NCI-H2196 treated with DMSO at 0.1 percent for 48 hours (cell line): ENCODE measurements around the gene KAZN.

Source experiments
- DNase-seq: peaks from one replicate; lab custom pipeline; 2025; ENCODE audit not compliant: unreplicated experiment; lab: John Stamatoyannopoulos, UW

The KAZN gene

GRCh38 chr1:14845851-14846250, 247.4 kb downstream of the KAZN start:
- no peak for DNase-seq

- no peak for DNase-seq
Observed at GRCh38 chr1:14846688-14847087, 248.2 kb downstream of the KAZN start.

GRCh38 chr1:14848203-14848602, 249.7 kb downstream of the KAZN start:
- no peak for DNase-seq

- no peak for DNase-seq
Observed at GRCh38 chr1:14848625-14849024, 250.1 kb downstream of the KAZN start.

GRCh38 chr1:14849038-14849437, 250.6 kb downstream of the KAZN start:
- DNase-seq: no peak

GRCh38 chr1:14850563-14850962, 252.1 kb downstream of the KAZN start:
- peak; percentile 41 for DNase-seq

GRCh38 chr1:14851760-14852159, 253.3 kb downstream of the KAZN start:
- DNase-seq: no peak

- DNase-seq: peak; percentile 89
Observed at GRCh38 chr1:14852291-14852690, 253.8 kb downstream of the KAZN start.

GRCh38 chr1:14853518-14853917, 255.0 kb downstream of the KAZN start:
- no peak for DNase-seq

- no peak for DNase-seq
Observed at GRCh38 chr1:14855268-14855667, 256.8 kb downstream of the KAZN start.

- no peak for DNase-seq
Observed at GRCh38 chr1:14855801-14856200, 257.3 kb downstream of the KAZN start.

GRCh38 chr1:14857436-14858195, 259.1 kb downstream of the KAZN start:
- no peak for DNase-seq

- no peak for DNase-seq
Observed at GRCh38 chr1:14862114-14862771, 263.8 kb downstream of the KAZN start.

GRCh38 chr1:14865106-14865505, 266.6 kb downstream of the KAZN start:
- no peak for DNase-seq

- no peak for DNase-seq
Observed at GRCh38 chr1:14866911-14867612, 268.6 kb downstream of the KAZN start.

- no peak for DNase-seq
Observed at GRCh38 chr1:14869187-14869586, 270.7 kb downstream of the KAZN start.

GRCh38 chr1:14871218-14871970, 272.9 kb downstream of the KAZN start:
- no peak for DNase-seq

- DNase-seq: no peak
Observed at GRCh38 chr1:14872762-14873161, 274.3 kb downstream of the KAZN start.

GRCh38 chr1:14873677-14874076, 275.2 kb downstream of the KAZN start:
- no peak for DNase-seq

GRCh38 chr1:14875524-14876509, 277.3 kb downstream of the KAZN start:
- DNase-seq: peak; percentile 68
